ENCODE results near the gene NAV2.

DNA sequence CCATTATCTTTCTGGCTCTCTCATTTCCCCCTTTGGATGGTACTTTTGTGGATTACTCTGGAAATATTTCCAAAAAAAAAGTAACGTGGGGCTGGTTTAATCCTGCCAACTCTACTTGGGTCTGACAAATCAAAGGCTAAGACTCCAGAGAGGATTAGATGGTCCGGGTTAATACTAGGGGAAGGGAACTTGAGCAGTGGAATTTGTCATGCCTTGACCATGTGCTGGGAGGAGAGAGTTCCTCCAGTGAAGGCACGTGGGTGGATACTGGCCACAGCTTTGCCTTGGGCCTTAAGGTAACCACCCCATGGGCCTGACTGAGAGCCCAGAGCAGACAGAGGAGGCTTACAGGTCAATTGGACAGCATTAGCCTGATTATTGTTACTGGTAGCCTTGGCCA, 120.3 kb downstream of the NAV2 start:
- TF ChIP-seq, protein P1, sequence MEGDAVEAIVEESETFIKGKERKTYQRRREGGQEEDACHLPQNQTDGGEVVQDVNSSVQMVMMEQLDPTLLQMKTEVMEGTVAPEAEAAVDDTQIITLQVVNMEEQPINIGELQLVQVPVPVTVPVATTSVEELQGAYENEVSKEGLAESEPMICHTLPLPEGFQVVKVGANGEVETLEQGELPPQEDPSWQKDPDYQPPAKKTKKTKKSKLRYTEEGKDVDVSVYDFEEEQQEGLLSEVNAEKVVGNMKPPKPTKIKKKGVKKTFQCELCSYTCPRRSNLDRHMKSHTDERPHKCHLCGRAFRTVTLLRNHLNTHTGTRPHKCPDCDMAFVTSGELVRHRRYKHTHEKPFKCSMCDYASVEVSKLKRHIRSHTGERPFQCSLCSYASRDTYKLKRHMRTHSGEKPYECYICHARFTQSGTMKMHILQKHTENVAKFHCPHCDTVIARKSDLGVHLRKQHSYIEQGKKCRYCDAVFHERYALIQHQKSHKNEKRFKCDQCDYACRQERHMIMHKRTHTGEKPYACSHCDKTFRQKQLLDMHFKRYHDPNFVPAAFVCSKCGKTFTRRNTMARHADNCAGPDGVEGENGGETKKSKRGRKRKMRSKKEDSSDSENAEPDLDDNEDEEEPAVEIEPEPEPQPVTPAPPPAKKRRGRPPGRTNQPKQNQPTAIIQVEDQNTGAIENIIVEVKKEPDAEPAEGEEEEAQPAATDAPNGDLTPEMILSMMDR (IDR thresholded peaks at IDR 0.05), result no peak
- no peak for TF ChIP-seq POLR2A (IDR thresholded peaks at IDR 0.05)

Measured in body of pancreas (tissue), 4 donors.